DND-41 (cell line): ENCODE results near the gene KCNJ13.

ENCODE experiments used
- CTCF ChIP-seq: IDR thresholded peaks from 2 replicates; pipeline ENCODE4 v1.5.1; 2012; ENCODE audit warnings: borderline replicate concordance, low read length, moderate library complexity, mild to moderate bottlenecking; ENCODE audit not compliant: poor library complexity, severe bottlenecking; ENCODE audit errors: extremely low read depth
- EZH2 ChIP-seq: IDR thresholded peaks from 3 replicates; pipeline ENCODE4 v1.6.1; 2012; ENCODE audit warnings: borderline replicate concordance, low read depth, mild to moderate bottlenecking, moderate library complexity, low read length, inconsistent platforms; ENCODE audit not compliant: severe bottlenecking

- TF ChIP-seq CTCF (no peak), EZH2 (no peak)
Measured at GRCh38 chr2:232744963-232745362, 31.4 kb downstream of the KCNJ13 start.
